Urinary bladder (tissue), 4 donors: ENCODE data around the gene MLLT10. TPM values are rescaled to one million over a fixed set of nuclear protein-coding genes. Genes with fewer than 3 reads are reported as not detected.
"Not testable (repeated sequence)": the region's sequence is repeated elsewhere in the genome, so short reads cannot be mapped to it uniquely, and the experiment has no call there.

Experiments used
- DNase-seq: peaks from one replicate; pipeline ENCODE4 v3.0.0-alpha.2; 2015; ENCODE audit errors: extremely low spot score
- H3K27ac ChIP-seq: one replicate; pipeline ENCODE4 v1.5.1; 2013; ENCODE audit warnings: low read depth, mild to moderate bottlenecking, moderate library complexity
- H3K36me3 ChIP-seq: one replicate; pipeline ENCODE4 v1.6.1; 2013; ENCODE audit warnings: mild to moderate bottlenecking, moderate library complexity; ENCODE audit not compliant: insufficient read depth
- H3K4me1 ChIP-seq: one replicate; pipeline ENCODE4 v1.6.1; 2013; ENCODE audit warnings: mild to moderate bottlenecking, moderate library complexity; ENCODE audit not compliant: insufficient read depth
- H3K4me3 ChIP-seq: one replicate; pipeline ENCODE4 v1.5.1; 2013; ENCODE audit warnings: low read depth, low read length
- WGBS: extraction: QIAGEN DNeasy Blood & Tissue Kit; methylation state at CpG from one replicate; pipeline ENCODE4 v1.1.7; 2013; 5-methylcytosine and 5-hydroxymethylcytosine counted together
- polyA plus RNA-seq: library from polyadenylated mRNA; stranded (reverse); fragments of 200-250 nt; gene quantifications from one replicate; pipeline ENCODE4 v1.2.3, GENCODE V29; 2013
- total RNA-seq: library from RNA; depleted of rRNA; stranded (reverse); fragments of >200 nt; gene quantifications from one replicate; pipeline ENCODE4 v1.2.3, GENCODE V29; 2014
- donor health status: healthy with polysubstance abuse.
- donor health status: healthy.

Gene MLLT10
- total and polyA plus RNA-seq, 2 donors = 36.6 to 109 TPM

GRCh38 chr10:21624421-21624820 is 90.4 kb downstream of the MLLT10 start:
- not testable (repeated sequence) for H3K4me1 ChIP-seq, H3K36me3 ChIP-seq, DNase-seq, H3K4me3 ChIP-seq, H3K27ac ChIP-seq
- 94% methylated on average over 6 of the region's 6 CpGs for WGBS

GRCh38 chr10:21624951-21625350 is 90.9 kb downstream of the MLLT10 start:
- Histone ChIP-seq H3K4me1 (peaks cover 2% of the 10 kb centered on the region), H3K4me3 (no peak overlapping the region), H3K27ac (no peak overlapping the region), H3K36me3 (no peaks in the 10 kb centered on the region)
- 97% methylated on average over 6 of the region's 6 CpGs for WGBS
- DNase-seq = no peak

GRCh38 chr10:21625623-21626229 is 91.7 kb downstream of the MLLT10 start:
- Histone ChIP-seq H3K4me3 (no peak overlapping the region), H3K4me1 (peaks cover 2% of the 10 kb centered on the region)
- 96% methylated on average over 3 of the region's 3 CpGs for WGBS

GRCh38 chr10:21626457-21627161 is 92.6 kb downstream of the MLLT10 start:
- H3K4me3 ChIP-seq = no peak overlapping the region
- DNase-seq = no peak
- no peak overlapping the region for H3K27ac ChIP-seq
- no peaks in the 10 kb centered on the region for H3K36me3 ChIP-seq
- peaks cover 2% of the 10 kb centered on the region for H3K4me1 ChIP-seq
- 69% methylated on average over 3 of the region's 3 CpGs for WGBS

More at GRCh38 chr10:21625623-21626229, 91.7 kb downstream of the MLLT10 start:
- Histone ChIP-seq H3K36me3 (no peaks in the 10 kb centered on the region), H3K27ac (no peak overlapping the region)
- no peak for DNase-seq

- Histone ChIP-seq H3K36me3 (no peaks in the 10 kb centered on the region), H3K27ac (no peak overlapping the region), H3K4me3 (no peak overlapping the region), H3K4me1 (peaks cover 2% of the 10 kb centered on the region)
- DNase-seq = no peak
Measured at GRCh38 chr10:21627331-21627730, 93.3 kb downstream of the MLLT10 start.

- 86% methylated on average over 2 of the region's 2 CpGs for WGBS
- no peaks in the 10 kb centered on the region for H3K36me3 ChIP-seq
- H3K4me3 ChIP-seq = no peak overlapping the region
- DNase-seq = no peak
- peaks cover 2% of the 10 kb centered on the region for H3K4me1 ChIP-seq
- no peak overlapping the region for H3K27ac ChIP-seq
Measured at GRCh38 chr10:21628023-21628422, 94.0 kb downstream of the MLLT10 start.

GRCh38 chr10:21628645-21629044 is 94.6 kb downstream of the MLLT10 start:
- not testable (repeated sequence) for DNase-seq, H3K27ac ChIP-seq, H3K36me3 ChIP-seq, H3K4me1 ChIP-seq, H3K4me3 ChIP-seq
- 99% methylated on average over 8 of the region's 8 CpGs for WGBS

- peaks cover 3% of the 10 kb centered on the region for H3K4me1 ChIP-seq
- H3K27ac ChIP-seq = no peak overlapping the region
- no peak for DNase-seq
- H3K4me3 ChIP-seq = no peak overlapping the region
- 81% methylated on average over 4 of the region's 4 CpGs for WGBS
- no peaks in the 10 kb centered on the region for H3K36me3 ChIP-seq
Measured at GRCh38 chr10:21634599-21635365, 100.8 kb downstream of the MLLT10 start.

GRCh38 chr10:21637795-21638194 is 103.8 kb downstream of the MLLT10 start:
- Histone ChIP-seq H3K36me3 (no peaks in the 10 kb centered on the region), H3K27ac (no peak overlapping the region), H3K4me1 (peaks cover 3% of the 10 kb centered on the region), H3K4me3 (no peak overlapping the region)
- WGBS = 90% methylated on average over 3 of the region's 3 CpGs
- DNase-seq = no peak

GRCh38 chr10:21638681-21639080 is 104.6 kb downstream of the MLLT10 start:
- Histone ChIP-seq H3K4me3 (no peak overlapping the region), H3K36me3 (no peaks in the 10 kb centered on the region), H3K27ac (no peak overlapping the region), H3K4me1 (peaks cover 3% of the 10 kb centered on the region)
- DNase-seq = no peak
- WGBS = 77% methylated on average over 2 of the region's 2 CpGs

GRCh38 chr10:21648040-21648439 is 114.0 kb downstream of the MLLT10 start:
- H3K27ac ChIP-seq = no peak overlapping the region
- DNase-seq = no peak
- no peaks in the 10 kb centered on the region for H3K36me3 ChIP-seq
- H3K4me1 ChIP-seq = no peaks in the 10 kb centered on the region
- no peak overlapping the region for H3K4me3 ChIP-seq

- Histone ChIP-seq H3K4me3 (no peak overlapping the region), H3K36me3 (no peaks in the 10 kb centered on the region), H3K27ac (no peak overlapping the region), H3K4me1 (no peaks in the 10 kb centered on the region)
- 89% methylated on average over 5 of the region's 5 CpGs for WGBS
- no peak for DNase-seq
Measured at GRCh38 chr10:21649454-21649872, 115.4 kb downstream of the MLLT10 start.

GRCh38 chr10:21650353-21650752 is 116.3 kb downstream of the MLLT10 start:
- 68% methylated on average over 2 of the region's 2 CpGs for WGBS
- DNase-seq = no peak
- H3K4me3 ChIP-seq = no peak overlapping the region
- no peak overlapping the region for H3K27ac ChIP-seq
- no peaks in the 10 kb centered on the region for H3K4me1 ChIP-seq
- no peaks in the 10 kb centered on the region for H3K36me3 ChIP-seq

- H3K36me3 ChIP-seq = no peaks in the 10 kb centered on the region
- no peak overlapping the region for H3K27ac ChIP-seq
- H3K4me3 ChIP-seq = no peak overlapping the region
- H3K4me1 ChIP-seq = no peaks in the 10 kb centered on the region
- 59% methylated on average over 3 of the region's 3 CpGs for WGBS
- DNase-seq = no peak
Measured at GRCh38 chr10:21655236-21655635, 121.2 kb downstream of the MLLT10 start.
